Measurements from ENCODE around the gene DUXA.
"Not testable (repeated sequence)": the region's sequence is repeated elsewhere in the genome, so short reads cannot be mapped to it uniquely, and the experiment has no call there.

DUXA gene

GRCh38 chr19:57167385-57167784 lies at the start of gene DUXA:
Gene DUXA, minus strand, starts transcription at chr19:57167485. Its CDS starts 42 bp downstream, at chr19:57167443.
- no peak for DNase-seq (ENCODE audit: low spot score)

GRCh38 chr19:57212109-57212508 lies 44.8 kb upstream of the DUXA start:
- DNase-seq (ENCODE audit: low spot score), result no peak

GRCh38 chr19:57210381-57210780 lies 43.1 kb upstream of the DUXA start:
- no peak for DNase-seq (ENCODE audit: low spot score)

GRCh38 chr19:57202160-57202559 lies 34.9 kb upstream of the DUXA start:
- DNase-seq (ENCODE audit: low spot score), result no peak

GRCh38 chr19:57197874-57198273 lies 30.6 kb upstream of the DUXA start:
- DNase-seq (ENCODE audit: low spot score), result not testable (repeated sequence)

GRCh38 chr19:57192993-57193392 lies 25.7 kb upstream of the DUXA start:
- DNase-seq (ENCODE audit: low spot score), result no peak

GRCh38 chr19:57192077-57192420 lies 24.8 kb upstream of the DUXA start:
- peak; percentile 21 for DNase-seq (ENCODE audit: low spot score)

GRCh38 chr19:57191141-57192076 lies 24.1 kb upstream of the DUXA start, which contains the start of gene ZNF264:
Gene ZNF264, plus strand, starts transcription at chr19:57191500. Its CDS starts 414 bp downstream, at chr19:57191914.
- DNase-seq (ENCODE audit: low spot score), result peak; percentile 97

GRCh38 chr19:57190301-57190700 lies 23.0 kb upstream of the DUXA start:
- no peak for DNase-seq (ENCODE audit: low spot score)

GRCh38 chr19:57171551-57172081 lies 4.3 kb upstream of the DUXA start:
- DNase-seq (ENCODE audit: low spot score), result peak; percentile 72

GRCh38 chr19:57165846-57166245 lies 1.4 kb downstream of the DUXA start:
- no peak for DNase-seq (ENCODE audit: low spot score)

GRCh38 chr19:57161985-57162539 lies 5.2 kb downstream of the DUXA start:
- DNase-seq (ENCODE audit: low spot score), result no peak

GRCh38 chr19:57152921-57153320 lies 14.4 kb downstream of the DUXA start:
- DNase-seq (ENCODE audit: low spot score), result no peak

- no peak for DNase-seq (ENCODE audit: low spot score)
Measured at GRCh38 chr19:57141699-57142098, 25.6 kb downstream of the DUXA start.

- no peak for DNase-seq (ENCODE audit: low spot score)
Measured at GRCh38 chr19:57135797-57136196, 31.5 kb downstream of the DUXA start.

GRCh38 chr19:57127403-57127802 lies 39.9 kb downstream of the DUXA start:
- DNase-seq (ENCODE audit: low spot score), result not testable (repeated sequence)

- no peak for DNase-seq (ENCODE audit: low spot score)
Measured at GRCh38 chr19:57123882-57124281, 43.4 kb downstream of the DUXA start.

GRCh38 chr19:57118848-57119247 lies 48.4 kb downstream of the DUXA start:
- no peak for DNase-seq (ENCODE audit: low spot score)

- DNase-seq (ENCODE audit: low spot score), result not testable (repeated sequence)
Measured at GRCh38 chr19:57113501-57113900, 53.8 kb downstream of the DUXA start.

GRCh38 chr19:57111329-57111644 lies 56.0 kb downstream of the DUXA start:
- DNase-seq (ENCODE audit: low spot score), result no peak

GRCh38 chr19:57110592-57111328 lies 56.5 kb downstream of the DUXA start:
- no peak for DNase-seq (ENCODE audit: low spot score)

GRCh38 chr19:57106722-57107235 lies 60.5 kb downstream of the DUXA start:
- no peak for DNase-seq (ENCODE audit: low spot score)

All from AG20443 (cell line).